Thoracic aorta (tissue), 2 donors: Measurements from ENCODE around the gene NANOS1. TPM values are rescaled to one million over a fixed set of nuclear protein-coding genes. Genes with fewer than 3 reads are reported as not detected.

Experiments
- ATAC-seq: fragments of 150-250 bp; one replicate; pipeline ENCODE4 v1.8.0; 2017; ENCODE audit warnings: low read depth; ENCODE audit not compliant: insufficient number of reproducible peaks, low FRiP score
- DNase-seq: peaks from one replicate; pipeline ENCODE4 v3.0.0-alpha.2; 2020; ENCODE audit warnings: low spot score
- H3K27ac ChIP-seq, 2 donors: fragments of 200-600 bp; sonication (generic); 1 replicate in 1 of 2; 2 replicates in 1 of 2; pipeline ENCODE4 v1.5.1; 2016; ENCODE audit warnings: mild to moderate bottlenecking in 2 of 2, moderate library complexity in 2 of 2
- H3K27me3 ChIP-seq: fragments of 200-600 bp; sonication (generic); replicated peaks from 2 replicates; pipeline ENCODE4 v1.6.0; 2016; ENCODE audit warnings: mild to moderate bottlenecking; ENCODE audit not compliant: insufficient read depth
- H3K36me3 ChIP-seq: fragments of 200-600 bp; sonication (generic); one replicate; pipeline ENCODE4 v1.5.1; 2016
- H3K4me1 ChIP-seq, 2 donors: fragments of 200-600 bp; sonication (generic); 1 replicate in 1 of 2; 2 replicates in 1 of 2; pipeline versions ENCODE4 v1.5.1 to v1.6.0; 2016; ENCODE audit warnings: low read depth in 2 of 2, mild to moderate bottlenecking in 1 of 2; ENCODE audit not compliant: control insufficient read depth in 1 of 2
- H3K4me3 ChIP-seq: fragments of 200-600 bp; sonication (generic); 2 replicates; pipeline ENCODE4 v1.5.1; 2016; ENCODE audit warnings: mild to moderate bottlenecking
- H3K9me3 ChIP-seq: fragments of 200-600 bp; sonication (generic); 2 replicates; pipeline ENCODE4 v1.5.1; 2016
- total RNA-seq, 2 donors: library from RNA; depleted of rRNA; stranded (reverse); fragments of >200 nt; gene quantifications; one replicate each; pipeline versions ENCODE4 v1.1.0 to v1.2.3, GENCODE V29; 2016
- TF ChIP-seq, protein P1 (sequence below): fragments of 200-600 bp; sonication (generic); IDR thresholded peaks from one replicate; pipeline ENCODE4 v1.5.1; 2019; ENCODE audit warnings: antibody characterized with exemption

Gene NANOS1
- total RNA-seq, 2 donors from 2014 or later = 1.4 to 5.4 TPM

GRCh38 chr10:119080521-119081259, 51.2 kb downstream of the NANOS1 start, which contains the start of gene EIF3A:
Gene EIF3A (minus strand): TSS chr10:119080817. CDS start chr10:119080676, 141 bp downstream.
- DNase-seq (peak; percentile 35), ATAC-seq (peak; percentile 95)
- Histone ChIP-seq H3K4me1 (peaks cover 31 to 33% of the 10 kb centered on the region in 2 donors), H3K4me3 (peak within 1 kb of the TSS; percentile 75), H3K36me3 (no peaks in the 10 kb centered on the region), H3K27ac (peak within 1 kb of the TSS; percentile 86 to 94), H3K27me3 (no peaks in the 10 kb centered on the region), H3K9me3 (no peaks in the 10 kb centered on the region)
- TF ChIP-seq, protein P1, sequence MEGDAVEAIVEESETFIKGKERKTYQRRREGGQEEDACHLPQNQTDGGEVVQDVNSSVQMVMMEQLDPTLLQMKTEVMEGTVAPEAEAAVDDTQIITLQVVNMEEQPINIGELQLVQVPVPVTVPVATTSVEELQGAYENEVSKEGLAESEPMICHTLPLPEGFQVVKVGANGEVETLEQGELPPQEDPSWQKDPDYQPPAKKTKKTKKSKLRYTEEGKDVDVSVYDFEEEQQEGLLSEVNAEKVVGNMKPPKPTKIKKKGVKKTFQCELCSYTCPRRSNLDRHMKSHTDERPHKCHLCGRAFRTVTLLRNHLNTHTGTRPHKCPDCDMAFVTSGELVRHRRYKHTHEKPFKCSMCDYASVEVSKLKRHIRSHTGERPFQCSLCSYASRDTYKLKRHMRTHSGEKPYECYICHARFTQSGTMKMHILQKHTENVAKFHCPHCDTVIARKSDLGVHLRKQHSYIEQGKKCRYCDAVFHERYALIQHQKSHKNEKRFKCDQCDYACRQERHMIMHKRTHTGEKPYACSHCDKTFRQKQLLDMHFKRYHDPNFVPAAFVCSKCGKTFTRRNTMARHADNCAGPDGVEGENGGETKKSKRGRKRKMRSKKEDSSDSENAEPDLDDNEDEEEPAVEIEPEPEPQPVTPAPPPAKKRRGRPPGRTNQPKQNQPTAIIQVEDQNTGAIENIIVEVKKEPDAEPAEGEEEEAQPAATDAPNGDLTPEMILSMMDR = no peak

Other genes starting within 250 kb of the NANOS1 start
- 100 to 1,000 TPM in 1 of 2 donors, 10 to 100 TPM in 1; 70.8 to 135 TPM for gene EIF3A, start 51.1 kb downstream of the NANOS1 start, total RNA-seq
- 10 to 100 TPM; 22.6 to 23.6 TPM for gene DENND10, start 74.4 kb downstream of the NANOS1 start, total RNA-seq
- 10 to 100 TPM in 1 of 2 donors, 1 to 10 TPM in 1; 9.5 to 16.1 TPM for gene SFXN4, start 136.0 kb downstream of the NANOS1 start, total RNA-seq
- 10 to 100 TPM; 64.4 to 77.6 TPM for gene PRDX3, start 149.1 kb downstream of the NANOS1 start, total RNA-seq
- 10 to 100 TPM; 85.3 to 90.2 TPM for gene GRK5, start 177.9 kb downstream of the NANOS1 start, total RNA-seq